Measurements from ENCODE around the gene MALT1.

The MALT1 gene

DNA sequence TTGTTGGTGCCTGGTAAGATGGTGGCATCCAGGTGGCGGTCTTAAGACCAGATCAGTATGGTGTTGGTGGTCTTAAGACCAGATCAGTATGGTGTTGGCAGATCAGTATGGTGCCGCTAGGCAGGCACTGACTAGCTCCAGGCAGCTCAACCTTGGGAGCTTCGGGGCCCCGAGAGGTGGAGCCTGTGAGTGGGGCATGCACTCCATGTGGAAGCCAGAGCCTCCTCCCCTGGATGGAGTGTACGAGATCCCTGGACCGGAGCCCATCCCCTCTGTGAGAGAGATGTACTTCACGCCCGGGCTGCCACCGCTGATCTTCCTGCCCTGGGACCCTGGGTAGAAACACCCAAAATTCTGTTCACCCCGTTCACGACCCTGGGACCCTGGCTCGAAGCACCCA is 19.0 kb downstream of the MALT1 start:
- TF ChIP-seq CTCF (IDR thresholded peaks at IDR 0.05), result no peak
- no peak for DNase-seq (ENCODE audit: low spot score)
- no peak overlapping the region for H3K4me3 ChIP-seq
- no peak overlapping the region for H3K27ac ChIP-seq

GRCh38 chr18:58691256-58691655 is 20.0 kb downstream of the MALT1 start:
- no peak for TF ChIP-seq CTCF (IDR thresholded peaks at IDR 0.05)
- DNase-seq (ENCODE audit: low spot score), result no peak
- H3K27ac ChIP-seq, result no peak overlapping the region

DNA sequence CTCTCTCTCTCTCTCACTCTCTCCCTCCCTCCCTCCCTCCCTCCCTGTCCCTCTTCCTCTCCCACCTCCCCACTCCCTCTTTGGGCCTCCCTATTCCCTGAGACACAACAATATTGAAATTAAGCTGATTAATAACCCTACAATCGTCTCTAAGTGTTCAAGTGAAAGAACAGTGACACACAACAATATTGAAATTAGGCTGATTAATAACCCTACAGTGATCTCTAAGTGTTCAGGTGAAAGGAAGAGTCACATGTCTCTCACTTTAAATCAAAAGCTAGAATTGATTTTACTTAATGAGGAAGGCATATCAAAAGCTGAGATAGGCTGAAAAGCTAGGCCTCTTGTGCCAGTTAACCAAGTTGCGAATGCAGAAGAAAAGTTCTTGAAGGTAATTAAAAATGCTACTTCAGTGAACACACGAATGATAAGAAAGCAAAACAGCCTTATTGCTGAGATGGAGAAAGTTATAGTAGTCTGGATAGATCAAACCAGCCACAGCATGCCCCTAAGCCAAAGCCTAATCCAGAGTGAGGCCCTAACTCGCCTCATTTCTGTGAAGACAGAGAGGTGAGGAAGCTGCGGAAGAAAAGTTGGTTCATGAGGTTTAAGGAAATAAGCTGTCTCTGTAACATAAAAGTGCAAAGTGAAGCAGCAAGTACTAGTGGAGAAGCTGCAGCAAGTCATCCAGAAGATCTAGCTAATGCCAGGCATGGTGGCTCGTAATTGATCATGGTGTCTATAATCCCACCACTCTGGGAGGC is 21.3 kb downstream of the MALT1 start:
- no peak for TF ChIP-seq CTCF (IDR thresholded peaks at IDR 0.05)
- H3K4me3 ChIP-seq, result no peak overlapping the region
- DNase-seq (ENCODE audit: low spot score), result no peak
- H3K27ac ChIP-seq, result no peak overlapping the region

More at GRCh38 chr18:58691256-58691655, 20.0 kb downstream of the MALT1 start:
- no peak overlapping the region for H3K4me3 ChIP-seq

DNA sequence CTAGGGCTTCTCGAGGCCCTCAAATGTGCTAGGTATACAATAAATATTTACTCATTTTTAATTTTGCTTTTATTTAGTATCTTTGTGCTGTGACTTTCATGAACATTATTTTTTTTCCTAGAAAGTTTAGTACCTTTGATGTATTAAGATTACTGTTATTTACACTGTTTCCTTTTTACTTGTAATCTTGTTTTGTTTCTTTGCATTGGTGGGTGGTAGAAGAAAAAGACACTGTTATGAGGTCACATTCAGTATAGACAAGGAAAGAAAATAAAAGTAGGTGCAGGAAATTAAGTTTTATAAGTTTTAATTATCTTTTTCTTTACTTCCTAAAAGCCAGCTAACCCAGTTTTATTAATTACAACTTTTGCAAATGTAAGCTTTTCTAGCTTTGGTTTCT is 23.0 kb downstream of the MALT1 start:
- no peak for TF ChIP-seq CTCF (IDR thresholded peaks at IDR 0.05)
- Histone ChIP-seq H3K4me3 (no peak overlapping the region), H3K27ac (no peak overlapping the region)
- no peak for DNase-seq (ENCODE audit: low spot score)

- DNase-seq (ENCODE audit: low spot score), result no peak
- Histone ChIP-seq H3K4me3 (no peak overlapping the region), H3K27ac (no peak overlapping the region)
- no peak for TF ChIP-seq CTCF (IDR thresholded peaks at IDR 0.05)
These were observed 23.6 kb downstream of the MALT1 start for GRCh38 chr18:58694720-58695468.

DNA sequence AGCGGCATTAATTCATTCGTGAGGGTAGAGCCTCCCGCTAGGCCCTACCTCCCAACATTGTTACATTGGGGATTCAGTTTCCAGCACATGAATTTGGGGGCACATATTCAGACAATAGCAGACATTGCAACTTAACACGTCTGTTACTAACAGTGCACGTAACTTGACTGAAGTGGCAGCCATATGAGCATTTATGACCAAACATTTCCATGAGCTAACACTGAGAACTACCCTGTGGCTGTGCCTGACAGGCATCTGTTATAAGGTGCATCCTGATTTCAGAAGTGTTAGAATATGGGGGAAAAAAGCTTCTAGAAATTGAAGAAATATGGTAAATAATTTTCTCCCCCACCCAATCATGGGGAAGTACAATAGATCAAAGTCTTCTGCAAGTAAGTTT is 24.5 kb downstream of the MALT1 start:
- DNase-seq (ENCODE audit: low spot score), result no peak
- H3K27ac ChIP-seq, result no peak overlapping the region
- no peak for TF ChIP-seq CTCF (IDR thresholded peaks at IDR 0.05)
- H3K4me3 ChIP-seq, result no peak overlapping the region

DNA sequence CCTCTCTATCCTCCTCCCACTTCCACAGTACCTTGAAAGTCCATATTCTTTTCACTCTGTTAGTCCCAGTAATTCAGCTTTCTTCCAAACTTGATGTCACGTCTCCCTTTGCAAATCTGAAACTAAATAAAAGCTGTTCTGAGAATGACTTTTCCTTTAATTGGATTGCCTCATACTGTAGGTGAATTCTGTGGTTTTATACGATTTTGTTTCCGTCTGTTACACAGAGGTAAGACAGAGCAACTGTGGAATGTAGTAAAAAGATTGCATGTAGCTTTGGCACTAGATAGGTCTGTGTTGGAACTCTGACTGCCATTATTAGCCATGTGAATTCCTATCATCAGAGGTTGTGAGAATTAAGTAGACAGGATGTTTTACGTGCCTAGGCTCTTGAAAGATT is 25.9 kb downstream of the MALT1 start:
- no peak overlapping the region for H3K27ac ChIP-seq
- TF ChIP-seq CTCF (IDR thresholded peaks at IDR 0.05), result no peak
- no peak overlapping the region for H3K4me3 ChIP-seq
- DNase-seq (ENCODE audit: low spot score), result no peak

Measured in coronary artery (tissue), 2 donors.